Myocyte (in vitro differentiated cells): ENCODE measurements around the gene TCHP. TPM values are rescaled to one million over a fixed set of nuclear protein-coding genes. Genes with fewer than 3 reads are reported as not detected.
"Not testable (repeated sequence)": the region's sequence is repeated elsewhere in the genome, so short reads cannot be mapped to it uniquely, and the experiment has no call there.

Experiments used
- DNase-seq: peaks from one replicate; pipeline ENCODE4 v3.0.0-alpha.2; 2012; ENCODE audit warnings: low read depth
- total RNA-seq: library from RNA; depleted of rRNA; stranded (reverse); fragments of >200 nt; gene quantifications from 2 replicates; pipeline ENCODE4 v1.2.3, GENCODE V29; 2014

The TCHP gene
- total RNA-seq, 1 donor from 2014 or later, result 14.2 TPM

DNA sequence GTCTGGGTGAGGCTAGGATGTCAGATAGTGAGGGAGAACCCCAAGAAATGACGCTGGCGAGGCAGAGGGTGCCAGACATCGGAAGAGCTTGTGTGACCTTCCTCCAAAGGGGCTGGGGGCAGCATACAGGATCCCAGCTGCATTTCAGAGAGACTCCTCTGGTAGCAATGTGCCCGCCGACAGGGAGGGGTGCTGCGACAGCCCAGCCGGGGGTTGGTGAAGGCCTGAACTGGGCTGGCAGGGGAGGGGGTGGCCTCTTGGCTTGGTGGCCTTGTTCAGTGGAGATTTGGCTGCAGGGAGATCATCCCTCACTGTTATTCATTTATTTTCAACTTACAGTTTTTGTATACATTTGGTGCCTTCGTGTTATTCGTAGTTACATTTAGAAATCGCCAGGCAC, 5.2 kb downstream of the TCHP start:
- no peak for DNase-seq

GRCh38 chr12:109910254-109910968, 10.3 kb downstream of the TCHP start:
- no peak for DNase-seq

GRCh38 chr12:109910969-109911348, 10.9 kb downstream of the TCHP start:
- no peak for DNase-seq

DNA sequence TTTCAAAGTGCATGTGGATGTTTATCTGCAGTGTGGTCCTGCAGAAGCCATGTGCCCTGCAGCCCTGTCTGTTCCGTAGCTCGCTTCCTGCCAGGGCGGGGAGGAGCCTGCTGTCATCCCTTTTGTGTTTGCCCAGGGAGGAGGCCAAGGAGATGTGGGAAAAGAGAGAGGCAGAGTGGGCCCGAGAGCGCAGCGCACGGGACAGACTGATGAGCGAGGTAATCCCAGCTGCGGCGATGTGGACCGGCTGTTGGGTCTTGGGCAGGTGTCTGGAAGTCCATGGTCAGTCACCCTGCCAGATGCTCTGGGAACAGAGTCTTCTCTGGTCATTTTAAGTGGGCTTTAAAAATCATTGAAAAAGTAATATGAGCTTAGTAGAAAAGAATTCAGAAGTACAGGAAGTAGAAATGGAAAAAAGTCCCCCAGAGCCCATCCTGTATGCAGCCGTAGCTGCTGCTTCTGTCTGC, 12.8 kb downstream of the TCHP start:
- no peak for DNase-seq

GRCh38 chr12:109914461-109914860, 14.4 kb downstream of the TCHP start:
- DNase-seq, result no peak

GRCh38 chr12:109915171-109916040, 15.3 kb downstream of the TCHP start:
- peak; percentile 79 for DNase-seq

DNA sequence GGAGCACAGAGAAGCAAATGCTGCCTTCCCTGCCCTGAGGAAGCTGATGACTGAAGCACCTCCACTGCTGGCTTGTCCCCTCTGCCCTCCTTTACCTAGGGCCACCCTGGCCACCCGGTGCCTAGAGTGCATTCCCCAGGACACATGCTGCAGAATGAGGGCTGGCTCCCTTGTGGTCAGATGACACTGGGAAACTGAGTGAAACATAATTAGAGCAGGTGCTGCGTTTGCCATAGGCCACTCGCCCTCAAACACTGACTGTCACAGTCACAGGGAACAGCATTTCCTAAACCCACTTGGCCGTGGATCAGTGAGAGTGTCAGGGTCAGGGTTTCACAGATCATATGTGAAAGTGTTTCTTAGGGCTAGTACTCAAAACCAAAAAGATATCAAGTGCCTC, 16.0 kb downstream of the TCHP start:
- DNase-seq, result peak; percentile 67

DNA sequence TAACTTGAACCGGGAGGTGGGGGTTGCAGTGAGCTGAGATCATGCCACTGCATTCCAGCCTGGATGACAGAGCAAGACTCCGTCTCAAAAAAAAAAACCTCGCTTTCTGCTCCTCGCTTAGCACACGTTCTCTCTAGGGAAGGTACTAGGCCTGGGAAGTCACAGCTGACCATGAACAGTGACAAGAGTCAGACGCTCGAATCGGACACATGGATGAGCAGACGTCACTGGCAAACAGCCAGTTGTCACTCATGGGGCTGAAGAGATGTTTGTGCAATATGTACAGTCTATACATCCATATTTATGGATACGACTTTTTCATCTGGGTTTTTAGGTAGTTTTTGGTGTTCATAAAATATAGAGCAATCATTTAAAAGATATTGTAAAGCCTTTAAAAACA, 19.4 kb downstream of the TCHP start:
- DNase-seq, result no peak

DNA sequence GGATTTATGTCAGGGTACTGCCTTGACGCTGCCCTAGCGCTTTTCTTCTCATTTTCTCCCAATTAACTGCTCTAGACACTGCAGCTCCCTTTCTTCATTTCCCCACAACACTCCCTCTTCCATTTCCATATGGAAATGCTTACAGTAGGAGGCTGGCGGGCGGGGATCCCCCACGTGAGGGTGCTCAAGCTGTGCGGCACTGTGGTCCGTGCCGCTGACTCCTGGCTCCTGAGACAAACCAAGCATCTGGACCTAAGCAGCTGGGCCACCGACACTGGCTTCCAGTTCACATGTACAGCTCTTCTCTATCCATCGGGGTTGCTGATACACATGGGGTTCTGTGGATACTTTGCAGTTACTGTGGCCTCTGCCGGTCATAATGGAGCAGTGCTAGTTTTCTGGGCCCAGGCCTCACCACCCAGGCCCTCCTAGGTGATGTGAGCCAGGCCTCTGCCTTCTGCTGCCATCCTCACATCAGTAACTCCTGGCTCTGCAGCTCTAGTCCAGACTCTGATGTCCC, 20.2 kb downstream of the TCHP start:
- DNase-seq, result no peak

DNA sequence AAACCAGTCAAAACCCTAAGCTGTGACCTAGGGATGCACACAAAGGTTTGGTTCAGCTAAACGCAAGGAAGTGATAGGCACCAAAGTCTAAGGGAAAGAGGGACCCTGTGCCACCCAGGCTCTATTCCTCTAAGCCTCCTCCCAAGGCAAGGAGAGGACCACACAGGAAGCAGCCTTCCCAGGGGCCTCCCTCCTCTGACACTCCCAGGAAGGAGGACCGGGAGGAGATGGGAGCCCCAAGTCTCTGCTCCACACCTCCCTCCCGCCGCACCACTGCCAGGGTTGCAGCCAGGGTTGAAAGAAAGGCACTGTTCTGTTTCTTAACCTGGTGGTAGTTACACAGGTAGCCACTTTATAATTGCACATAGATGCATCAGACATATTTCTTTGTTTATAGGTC, 21.9 kb downstream of the TCHP start:
- no peak for DNase-seq

GRCh38 chr12:109923038-109923437, 23.0 kb downstream of the TCHP start:
- DNase-seq, result no peak

GRCh38 chr12:109923481-109924245, 23.6 kb downstream of the TCHP start:
- DNase-seq, result no peak

- no peak for DNase-seq
Measured at GRCh38 chr12:109925185-109925840, 25.2 kb downstream of the TCHP start.

- no peak for DNase-seq
Measured at GRCh38 chr12:109926016-109926415, 25.9 kb downstream of the TCHP start.

GRCh38 chr12:109926488-109927210, 26.6 kb downstream of the TCHP start:
- DNase-seq, result no peak

DNA sequence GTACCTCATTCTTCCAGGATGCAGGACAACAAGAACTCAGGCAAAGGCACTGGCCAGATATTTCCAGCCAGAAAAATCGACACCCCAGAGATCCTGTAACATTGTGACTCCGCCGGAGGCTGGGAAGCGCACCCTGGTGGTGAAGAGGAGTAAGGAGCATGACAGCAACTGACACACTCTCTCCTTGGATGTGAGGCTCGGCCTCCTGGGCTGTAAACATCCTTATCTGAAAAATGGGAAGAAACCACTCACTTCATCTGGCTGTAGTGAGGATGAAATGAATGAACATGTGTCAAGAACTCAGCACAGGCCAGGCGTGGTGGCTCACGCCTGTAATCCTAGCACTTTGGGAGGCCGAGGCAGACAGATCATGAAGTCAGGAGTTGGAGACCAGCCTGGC, 27.5 kb downstream of the TCHP start:
- DNase-seq, result no peak

DNA sequence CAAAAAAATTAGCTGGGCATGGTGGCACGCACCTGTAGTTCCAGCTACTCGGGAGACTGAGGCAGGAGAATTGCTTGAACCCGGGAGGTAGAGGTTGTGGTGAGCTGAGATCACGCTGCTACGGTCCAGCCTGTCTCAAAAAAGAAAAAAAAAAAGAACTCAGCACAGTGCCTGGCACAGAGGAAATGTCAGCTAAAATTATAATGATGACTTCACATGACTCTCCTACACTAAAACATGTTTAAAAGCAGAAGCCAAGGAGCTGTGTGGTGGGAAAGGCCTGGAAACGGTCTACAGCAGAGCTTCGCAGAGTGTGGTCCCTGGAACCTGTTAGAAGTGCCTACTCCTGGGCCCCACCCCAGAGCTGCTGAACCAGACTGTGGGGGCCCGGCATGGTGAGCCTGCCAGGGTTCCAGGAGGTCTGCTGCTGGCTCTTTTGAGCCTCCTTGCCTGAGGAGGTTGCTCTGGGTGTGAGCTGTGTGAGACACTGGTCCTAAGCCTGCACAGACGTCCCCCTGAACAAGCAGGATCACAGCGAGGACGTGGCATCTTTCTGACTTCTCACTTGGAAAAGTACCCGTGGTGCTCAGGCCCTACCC, 28.1 kb downstream of the TCHP start:
- no peak for DNase-seq

- not testable (repeated sequence) for DNase-seq
Measured at GRCh38 chr12:109929326-109929725, 29.3 kb downstream of the TCHP start.

GRCh38 chr12:109930028-109930800, 30.1 kb downstream of the TCHP start:
- no peak for DNase-seq
